ENCODE data around the gene ROR2.

DNA sequence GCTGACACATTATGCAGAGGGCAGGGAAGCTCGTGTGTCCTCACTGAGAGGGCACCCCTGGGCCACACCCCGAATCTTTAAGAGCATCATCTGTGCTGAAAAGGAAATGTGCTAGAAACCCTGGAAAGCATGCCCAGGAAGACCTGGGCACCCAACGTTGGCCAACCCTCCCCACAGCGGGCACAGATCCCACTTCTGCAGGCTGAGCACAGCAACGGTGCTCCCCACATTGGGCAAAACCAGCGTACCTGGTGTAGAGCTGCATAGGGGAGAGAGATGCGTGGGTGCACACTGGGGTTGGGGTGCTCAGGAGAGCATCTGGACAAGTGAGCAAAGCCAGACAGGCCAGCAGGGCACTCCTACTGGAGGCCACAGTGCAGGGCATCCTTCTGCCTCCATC, 32.6 kb downstream of the ROR2 start:
- TF ChIP-seq EZH2 (IDR thresholded peaks at IDR 0.05; ENCODE audit: low read length, unreplicated experiment) (no peak), EZH2phosphoT487 (IDR thresholded peaks at IDR 0.05; ENCODE audit: borderline replicate concordance, low read length) (no peak)
- TF ChIP-seq, protein P1, sequence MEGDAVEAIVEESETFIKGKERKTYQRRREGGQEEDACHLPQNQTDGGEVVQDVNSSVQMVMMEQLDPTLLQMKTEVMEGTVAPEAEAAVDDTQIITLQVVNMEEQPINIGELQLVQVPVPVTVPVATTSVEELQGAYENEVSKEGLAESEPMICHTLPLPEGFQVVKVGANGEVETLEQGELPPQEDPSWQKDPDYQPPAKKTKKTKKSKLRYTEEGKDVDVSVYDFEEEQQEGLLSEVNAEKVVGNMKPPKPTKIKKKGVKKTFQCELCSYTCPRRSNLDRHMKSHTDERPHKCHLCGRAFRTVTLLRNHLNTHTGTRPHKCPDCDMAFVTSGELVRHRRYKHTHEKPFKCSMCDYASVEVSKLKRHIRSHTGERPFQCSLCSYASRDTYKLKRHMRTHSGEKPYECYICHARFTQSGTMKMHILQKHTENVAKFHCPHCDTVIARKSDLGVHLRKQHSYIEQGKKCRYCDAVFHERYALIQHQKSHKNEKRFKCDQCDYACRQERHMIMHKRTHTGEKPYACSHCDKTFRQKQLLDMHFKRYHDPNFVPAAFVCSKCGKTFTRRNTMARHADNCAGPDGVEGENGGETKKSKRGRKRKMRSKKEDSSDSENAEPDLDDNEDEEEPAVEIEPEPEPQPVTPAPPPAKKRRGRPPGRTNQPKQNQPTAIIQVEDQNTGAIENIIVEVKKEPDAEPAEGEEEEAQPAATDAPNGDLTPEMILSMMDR (conservative IDR thresholded peaks at IDR 0.05; ENCODE audit: low read depth, low read length): no peak

Measured in PC-3 (cell line).